Hypothalamus (tissue), 51 donors: ENCODE results near the gene ETAA1.
A peak's percentile ranks its signal among the peaks of the same experiment; 100 is the strongest.

ENCODE experiments used
- DNase-seq, 51 donors: peaks; one replicate each; lab custom pipeline; 2025; lab: John Stamatoyannopoulos, UW

Gene ETAA1

DNA sequence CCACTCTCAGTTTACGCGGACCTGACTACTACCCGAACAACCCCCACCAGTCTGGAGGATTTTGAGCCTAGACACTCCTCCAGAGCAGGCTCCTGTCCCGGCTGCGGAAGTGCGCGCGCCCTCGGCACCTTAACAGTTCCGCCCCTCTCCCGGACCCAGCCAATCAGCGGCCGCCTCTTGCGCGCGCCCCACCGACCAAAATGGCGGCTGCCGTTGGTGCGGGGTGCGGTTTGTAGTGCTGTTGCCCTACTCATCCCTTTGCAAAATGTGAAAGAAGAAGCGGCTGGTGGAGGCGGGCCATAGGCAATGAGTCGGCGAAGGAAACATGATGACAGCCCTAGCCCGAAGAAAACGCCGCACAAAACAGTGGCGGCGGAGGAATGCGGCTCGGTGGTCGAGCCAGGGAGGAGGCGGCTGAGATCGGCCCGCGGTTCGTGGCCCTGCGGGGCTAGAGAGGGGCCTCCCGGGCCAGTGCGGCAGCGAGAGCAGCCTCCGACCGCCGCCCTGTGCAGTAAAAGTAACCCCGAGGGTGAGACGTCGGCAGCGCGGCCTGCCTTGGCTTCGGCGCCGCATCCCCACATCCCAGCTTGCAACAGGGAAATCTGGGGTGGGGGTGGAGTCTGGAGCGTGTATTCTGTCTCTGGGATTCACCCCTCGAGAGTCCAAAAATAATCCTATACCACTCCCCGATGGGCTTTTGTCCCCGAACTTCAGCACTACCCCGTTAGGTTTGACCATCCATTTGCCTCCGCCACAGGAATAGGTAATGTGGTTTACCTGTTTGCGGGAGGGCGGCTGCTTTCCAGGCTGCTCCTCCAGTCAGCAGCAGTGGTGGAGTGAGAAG, at the start of gene ETAA1:
TSS of gene ETAA1 (plus strand) at position 191 of the 844 bp plus-strand sequence. CDS start at position 307, 116 bp downstream.
- peak; percentile 38 to 94 (median 85) for DNase-seq

DNA sequence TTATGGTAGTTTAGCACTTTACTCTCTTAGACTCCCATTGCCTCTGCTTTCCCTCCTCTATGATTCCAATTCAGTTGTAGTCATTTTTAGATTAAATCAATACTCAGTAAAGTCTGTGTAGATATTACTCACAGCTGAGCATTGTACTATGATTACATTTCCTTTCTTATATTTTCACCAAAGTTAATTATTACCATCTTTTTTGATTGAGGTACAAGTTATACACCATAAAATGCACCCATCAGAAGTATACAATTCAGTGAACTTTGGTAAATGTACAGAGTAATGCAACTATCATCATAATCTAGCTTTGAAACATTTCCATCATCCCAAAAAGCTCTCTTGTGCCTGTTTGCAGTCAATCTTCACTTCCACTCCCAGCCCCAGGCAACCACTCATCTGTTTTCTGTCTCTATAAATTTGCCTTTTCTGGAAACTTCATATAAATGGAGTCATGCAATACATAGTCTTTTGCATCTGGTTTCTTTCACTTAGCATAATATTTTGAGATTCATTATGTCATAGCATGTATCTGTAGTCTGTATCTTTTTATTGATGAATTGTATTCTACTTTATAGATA, 30.2 kb upstream of the ETAA1 start:
- DNase-seq: no peak

GRCh38 chr2:67374481-67374880, 22.7 kb upstream of the ETAA1 start:
- DNase-seq: no peak

DNA sequence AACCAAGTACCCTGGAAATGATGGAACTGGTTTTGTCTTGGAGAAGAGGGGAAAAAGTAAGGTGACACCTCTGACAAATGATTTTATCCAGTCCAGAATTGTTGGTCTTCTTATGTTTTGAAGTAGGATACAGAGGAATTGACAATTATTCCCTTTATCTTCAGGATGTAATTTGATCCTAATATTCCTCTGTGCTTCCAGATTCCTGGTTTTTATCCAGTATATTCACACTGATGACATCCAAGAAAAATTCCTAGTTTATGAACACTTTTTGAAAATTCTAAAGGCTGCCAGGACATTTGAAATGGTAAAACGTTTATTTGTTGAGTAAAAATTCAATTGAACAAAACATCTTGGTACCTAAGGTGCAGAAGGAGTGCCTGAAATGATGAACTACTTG, 22.2 kb upstream of the ETAA1 start:
- no peak for DNase-seq

- no peak for DNase-seq
Observed at GRCh38 chr2:67378555-67378954, 18.6 kb upstream of the ETAA1 start.

GRCh38 chr2:67379048-67379447, 18.1 kb upstream of the ETAA1 start:
- DNase-seq: no peak

DNA sequence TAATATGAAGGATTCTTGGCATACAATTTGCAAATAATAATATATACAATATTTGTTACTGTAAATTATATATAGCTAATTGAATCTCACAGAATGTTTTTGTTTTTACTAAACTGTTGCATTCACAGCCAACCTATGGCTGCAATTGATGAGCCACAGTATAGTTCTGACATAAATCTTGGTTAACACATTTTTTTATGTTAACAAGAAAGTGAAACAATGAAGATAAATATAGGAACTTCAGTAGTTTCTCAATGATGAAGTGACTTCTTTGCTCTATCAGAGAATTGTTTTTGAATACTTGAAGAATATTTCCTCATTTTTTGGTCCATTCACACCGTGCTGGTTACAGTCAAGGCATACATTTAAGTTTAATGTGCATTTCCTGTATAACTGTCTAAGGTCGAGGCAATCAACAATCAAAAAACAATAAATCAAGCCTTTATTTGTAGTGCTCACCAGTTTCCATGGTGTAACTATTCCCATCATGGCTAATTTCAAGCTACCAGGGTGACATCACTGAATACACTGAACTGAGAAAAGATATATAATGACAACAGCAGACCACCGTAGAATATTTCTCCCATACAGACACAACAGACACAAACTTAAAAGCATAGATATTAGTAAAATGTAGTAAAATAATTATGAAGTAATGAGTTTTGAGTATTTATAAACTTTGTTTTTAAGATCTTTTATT, 12.9 kb upstream of the ETAA1 start:
- no peak for DNase-seq

DNA sequence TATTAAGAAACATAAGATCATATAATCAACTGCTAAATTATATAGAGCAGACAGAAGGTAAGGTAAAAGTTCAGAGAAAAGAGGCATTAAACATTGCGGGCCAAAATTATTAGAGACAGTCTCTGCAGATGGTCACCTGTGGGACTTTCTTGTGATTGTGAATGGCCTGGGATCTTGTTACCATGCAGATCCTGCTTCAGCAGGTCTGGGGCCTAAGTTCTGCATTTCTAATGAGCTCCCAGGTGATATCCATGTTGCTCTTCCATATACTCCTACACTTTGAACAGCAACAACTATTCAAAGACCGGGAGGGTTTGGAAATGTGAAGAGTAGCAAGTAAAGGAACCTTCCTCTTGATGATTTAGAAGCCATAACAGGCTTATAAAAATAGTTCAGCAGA, 8.5 kb upstream of the ETAA1 start:
- no peak for DNase-seq

- DNase-seq: no peak
Observed at GRCh38 chr2:67389286-67389685, 7.8 kb upstream of the ETAA1 start.

- no peak for DNase-seq
Observed at GRCh38 chr2:67389788-67390187, 7.3 kb upstream of the ETAA1 start.

- DNase-seq: no peak
Observed at GRCh38 chr2:67393237-67393636, 3.9 kb upstream of the ETAA1 start.

GRCh38 chr2:67394734-67395133, 2.4 kb upstream of the ETAA1 start:
- DNase-seq: no peak

GRCh38 chr2:67399144-67399543, 2.0 kb downstream of the ETAA1 start:
- no peak for DNase-seq

- no peak for DNase-seq
Observed at GRCh38 chr2:67399831-67400489, 2.8 kb downstream of the ETAA1 start.

GRCh38 chr2:67400560-67401485, 3.7 kb downstream of the ETAA1 start:
- no peak for DNase-seq

GRCh38 chr2:67408346-67408745, 11.2 kb downstream of the ETAA1 start:
- DNase-seq: no peak

DNA sequence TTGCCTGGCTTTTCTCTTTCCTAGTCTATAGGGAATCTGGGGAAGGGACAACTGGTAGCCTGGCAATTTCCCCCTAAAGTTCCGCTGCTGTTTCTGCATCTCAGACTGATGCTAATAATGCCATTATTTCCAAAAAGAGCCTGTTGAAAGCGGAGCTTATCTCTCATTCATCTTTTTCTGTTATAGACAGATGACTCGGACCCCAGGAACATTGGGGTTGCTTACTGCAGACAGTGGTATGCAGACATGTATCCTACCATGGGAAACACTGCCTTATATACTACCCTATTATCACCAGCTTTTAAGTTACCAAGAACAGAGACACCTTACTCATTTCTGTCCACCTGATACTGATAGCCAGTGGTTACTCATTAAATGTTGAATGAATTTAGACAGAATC, 15.3 kb downstream of the ETAA1 start:
- DNase-seq: no peak

GRCh38 chr2:67414867-67415266, 17.7 kb downstream of the ETAA1 start:
- no peak for DNase-seq

- DNase-seq: no peak
Observed at GRCh38 chr2:67416136-67416535, 19.0 kb downstream of the ETAA1 start.

DNA sequence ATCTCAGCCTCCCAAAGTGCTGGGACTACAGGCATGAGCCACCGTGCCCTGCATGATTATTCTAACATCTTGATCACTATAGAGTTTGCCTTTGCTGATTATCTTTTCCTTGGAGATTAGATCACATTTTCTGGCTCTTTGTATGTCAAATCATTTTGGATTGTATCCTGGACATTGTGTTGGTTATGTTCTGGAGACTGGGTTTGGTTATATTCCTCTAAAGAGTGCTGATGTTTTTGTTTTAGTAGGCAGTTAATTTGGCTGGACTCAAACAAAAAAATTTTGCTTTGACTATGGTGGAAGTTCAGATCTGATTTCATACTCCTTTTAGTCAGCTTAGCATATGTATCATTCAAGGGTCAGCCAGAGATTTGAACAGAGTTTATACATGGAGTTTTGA, 26.4 kb downstream of the ETAA1 start:
- no peak for DNase-seq
